ENCODE measurements around the gene BRSK2.

DNA sequence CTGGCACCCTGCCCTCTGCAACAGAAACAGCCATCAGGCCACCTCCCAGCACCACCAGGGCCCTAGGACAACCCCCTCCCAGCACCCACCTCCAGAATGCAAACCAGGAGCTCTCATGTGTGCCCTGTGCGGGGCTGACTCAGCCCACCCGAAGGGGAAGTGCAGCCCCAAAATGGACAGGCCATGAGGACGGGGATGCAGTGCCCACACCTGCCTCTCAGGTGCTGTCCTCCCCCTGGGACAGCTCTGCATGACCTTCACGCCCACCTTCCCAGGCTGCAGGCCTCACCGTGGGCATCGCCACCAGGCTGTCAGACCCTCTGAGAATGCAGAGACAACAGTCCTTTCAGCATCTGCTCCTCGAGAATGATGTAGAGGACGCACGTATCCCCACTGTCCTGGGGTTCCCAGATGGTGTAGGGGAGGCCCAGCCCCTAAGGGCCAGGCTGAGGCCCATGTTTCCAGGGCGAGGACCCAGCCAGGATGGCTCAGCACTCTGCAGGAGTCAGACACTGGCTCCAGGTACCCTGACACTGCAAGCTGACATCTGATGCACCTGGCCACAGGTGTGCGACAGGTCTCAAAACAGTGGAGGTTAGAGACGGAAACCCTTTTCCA is 83.4 kb downstream of the BRSK2 start:
- TF ChIP-seq, protein P1, sequence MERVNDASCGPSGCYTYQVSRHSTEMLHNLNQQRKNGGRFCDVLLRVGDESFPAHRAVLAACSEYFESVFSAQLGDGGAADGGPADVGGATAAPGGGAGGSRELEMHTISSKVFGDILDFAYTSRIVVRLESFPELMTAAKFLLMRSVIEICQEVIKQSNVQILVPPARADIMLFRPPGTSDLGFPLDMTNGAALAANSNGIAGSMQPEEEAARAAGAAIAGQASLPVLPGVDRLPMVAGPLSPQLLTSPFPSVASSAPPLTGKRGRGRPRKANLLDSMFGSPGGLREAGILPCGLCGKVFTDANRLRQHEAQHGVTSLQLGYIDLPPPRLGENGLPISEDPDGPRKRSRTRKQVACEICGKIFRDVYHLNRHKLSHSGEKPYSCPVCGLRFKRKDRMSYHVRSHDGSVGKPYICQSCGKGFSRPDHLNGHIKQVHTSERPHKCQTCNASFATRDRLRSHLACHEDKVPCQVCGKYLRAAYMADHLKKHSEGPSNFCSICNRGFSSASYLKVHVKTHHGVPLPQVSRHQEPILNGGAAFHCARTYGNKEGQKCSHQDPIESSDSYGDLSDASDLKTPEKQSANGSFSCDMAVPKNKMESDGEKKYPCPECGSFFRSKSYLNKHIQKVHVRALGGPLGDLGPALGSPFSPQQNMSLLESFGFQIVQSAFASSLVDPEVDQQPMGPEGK (tag by site-specific recombination; IDR thresholded peaks at IDR 0.05), result no peak
- TF ChIP-seq ZNF830 (tag by site-specific recombination; IDR thresholded peaks at IDR 0.05; ENCODE audit: low read depth), result no peak
- TF ChIP-seq ZNF626 (tag by site-specific recombination; IDR thresholded peaks at IDR 0.05), result no peak
- TF ChIP-seq, protein P2, sequence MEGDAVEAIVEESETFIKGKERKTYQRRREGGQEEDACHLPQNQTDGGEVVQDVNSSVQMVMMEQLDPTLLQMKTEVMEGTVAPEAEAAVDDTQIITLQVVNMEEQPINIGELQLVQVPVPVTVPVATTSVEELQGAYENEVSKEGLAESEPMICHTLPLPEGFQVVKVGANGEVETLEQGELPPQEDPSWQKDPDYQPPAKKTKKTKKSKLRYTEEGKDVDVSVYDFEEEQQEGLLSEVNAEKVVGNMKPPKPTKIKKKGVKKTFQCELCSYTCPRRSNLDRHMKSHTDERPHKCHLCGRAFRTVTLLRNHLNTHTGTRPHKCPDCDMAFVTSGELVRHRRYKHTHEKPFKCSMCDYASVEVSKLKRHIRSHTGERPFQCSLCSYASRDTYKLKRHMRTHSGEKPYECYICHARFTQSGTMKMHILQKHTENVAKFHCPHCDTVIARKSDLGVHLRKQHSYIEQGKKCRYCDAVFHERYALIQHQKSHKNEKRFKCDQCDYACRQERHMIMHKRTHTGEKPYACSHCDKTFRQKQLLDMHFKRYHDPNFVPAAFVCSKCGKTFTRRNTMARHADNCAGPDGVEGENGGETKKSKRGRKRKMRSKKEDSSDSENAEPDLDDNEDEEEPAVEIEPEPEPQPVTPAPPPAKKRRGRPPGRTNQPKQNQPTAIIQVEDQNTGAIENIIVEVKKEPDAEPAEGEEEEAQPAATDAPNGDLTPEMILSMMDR (tag by site-specific recombination; IDR thresholded peaks at IDR 0.05), result no peak

Measured in HEK293 (cell line).